Measurements from ENCODE around the gene TMEM39A.

Gene TMEM39A

DNA sequence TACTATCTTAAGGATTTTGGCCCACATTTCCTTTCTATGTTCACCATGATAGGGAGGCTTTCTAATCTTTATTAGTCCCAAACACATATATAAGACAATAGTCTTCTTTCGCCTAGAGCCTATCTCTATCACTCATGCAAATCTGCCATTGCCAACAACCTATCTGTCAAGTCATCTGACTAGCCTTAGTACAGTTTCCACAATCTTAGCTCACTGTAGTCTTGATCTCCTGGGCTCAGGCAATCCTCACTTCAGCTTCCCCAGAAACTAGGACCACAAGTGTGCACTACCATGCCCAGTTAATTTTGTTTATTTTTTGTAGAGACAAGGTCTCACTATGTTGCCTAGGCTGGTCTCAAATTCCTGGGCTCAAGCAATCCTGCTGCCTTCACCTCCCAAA lies 6.9 kb downstream of the TMEM39A start:
- no peak overlapping the region for H3K4me3 ChIP-seq (ENCODE audit: low read depth, low read length)
- TF ChIP-seq, protein P1, sequence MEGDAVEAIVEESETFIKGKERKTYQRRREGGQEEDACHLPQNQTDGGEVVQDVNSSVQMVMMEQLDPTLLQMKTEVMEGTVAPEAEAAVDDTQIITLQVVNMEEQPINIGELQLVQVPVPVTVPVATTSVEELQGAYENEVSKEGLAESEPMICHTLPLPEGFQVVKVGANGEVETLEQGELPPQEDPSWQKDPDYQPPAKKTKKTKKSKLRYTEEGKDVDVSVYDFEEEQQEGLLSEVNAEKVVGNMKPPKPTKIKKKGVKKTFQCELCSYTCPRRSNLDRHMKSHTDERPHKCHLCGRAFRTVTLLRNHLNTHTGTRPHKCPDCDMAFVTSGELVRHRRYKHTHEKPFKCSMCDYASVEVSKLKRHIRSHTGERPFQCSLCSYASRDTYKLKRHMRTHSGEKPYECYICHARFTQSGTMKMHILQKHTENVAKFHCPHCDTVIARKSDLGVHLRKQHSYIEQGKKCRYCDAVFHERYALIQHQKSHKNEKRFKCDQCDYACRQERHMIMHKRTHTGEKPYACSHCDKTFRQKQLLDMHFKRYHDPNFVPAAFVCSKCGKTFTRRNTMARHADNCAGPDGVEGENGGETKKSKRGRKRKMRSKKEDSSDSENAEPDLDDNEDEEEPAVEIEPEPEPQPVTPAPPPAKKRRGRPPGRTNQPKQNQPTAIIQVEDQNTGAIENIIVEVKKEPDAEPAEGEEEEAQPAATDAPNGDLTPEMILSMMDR (IDR thresholded peaks at IDR 0.05; ENCODE audit: borderline replicate concordance, insufficient read depth, low read depth, low read length): no peak

DNA sequence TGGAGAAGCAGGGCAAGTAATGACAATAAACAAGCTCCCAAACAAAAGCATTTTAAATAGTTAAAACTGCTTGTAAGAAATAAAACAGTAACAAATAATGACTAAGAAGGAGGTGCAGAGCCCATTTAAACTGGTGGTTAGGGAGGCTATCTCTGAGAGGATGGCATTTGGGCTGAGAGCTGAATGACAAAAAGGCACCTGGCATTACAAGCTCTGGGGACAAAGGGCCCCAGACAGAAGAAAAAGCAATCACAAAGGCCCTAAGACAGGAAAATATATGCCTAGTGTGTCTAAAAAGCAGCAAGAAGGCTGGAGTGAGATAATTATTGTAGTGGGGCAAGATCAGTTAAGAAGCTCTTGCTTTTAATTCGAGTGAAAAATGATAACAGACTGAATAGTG lies 9.6 kb downstream of the TMEM39A start:
- TF ChIP-seq, protein P1 (IDR thresholded peaks at IDR 0.05; ENCODE audit: borderline replicate concordance, insufficient read depth, low read depth, low read length): no peak
- no peak overlapping the region for H3K4me3 ChIP-seq (ENCODE audit: low read depth, low read length)

DNA sequence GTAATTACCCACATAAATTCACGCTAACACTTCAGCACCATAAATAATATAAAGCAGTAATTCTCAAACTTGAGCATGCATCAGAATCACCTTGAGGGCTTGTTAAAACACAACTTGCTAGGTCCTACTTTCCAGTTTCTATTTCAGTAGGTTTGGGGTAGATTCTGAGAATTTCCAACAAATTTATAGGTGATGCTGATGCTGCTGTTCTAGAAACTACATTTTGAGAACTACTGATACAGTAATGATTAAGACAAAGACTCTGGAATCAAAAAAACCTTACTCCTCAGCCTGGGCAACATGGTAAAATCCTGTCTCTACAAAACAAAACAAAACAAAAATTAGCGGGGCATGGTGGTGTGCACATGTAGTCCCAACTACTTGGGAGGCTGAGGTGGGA lies 18.8 kb downstream of the TMEM39A start:
- H3K4me3 ChIP-seq (ENCODE audit: low read depth, low read length): no peak overlapping the region
- TF ChIP-seq, protein P1 (IDR thresholded peaks at IDR 0.05; ENCODE audit: borderline replicate concordance, insufficient read depth, low read depth, low read length): no peak

DNA sequence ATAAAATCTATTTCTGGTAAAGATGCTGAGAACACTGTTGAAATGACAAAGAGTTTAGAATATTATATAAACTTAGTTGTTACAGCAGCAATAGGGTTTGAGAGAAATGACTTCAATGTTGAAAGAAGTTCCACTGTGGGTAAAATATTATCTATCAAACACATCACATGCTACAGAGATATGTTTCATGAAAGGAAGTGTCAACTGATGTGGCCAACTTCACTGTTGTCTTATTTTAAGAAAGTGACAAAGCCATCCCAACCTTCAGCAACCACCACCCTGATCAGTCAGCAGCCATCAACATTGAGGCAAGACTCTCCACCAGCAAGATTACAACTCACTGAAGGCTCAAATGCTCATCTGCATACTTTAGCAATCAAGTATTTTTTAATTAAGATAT lies 20.2 kb downstream of the TMEM39A start:
- H3K4me3 ChIP-seq (ENCODE audit: low read depth, low read length): no peak overlapping the region
- TF ChIP-seq, protein P1 (IDR thresholded peaks at IDR 0.05; ENCODE audit: borderline replicate concordance, insufficient read depth, low read depth, low read length): no peak

DNA sequence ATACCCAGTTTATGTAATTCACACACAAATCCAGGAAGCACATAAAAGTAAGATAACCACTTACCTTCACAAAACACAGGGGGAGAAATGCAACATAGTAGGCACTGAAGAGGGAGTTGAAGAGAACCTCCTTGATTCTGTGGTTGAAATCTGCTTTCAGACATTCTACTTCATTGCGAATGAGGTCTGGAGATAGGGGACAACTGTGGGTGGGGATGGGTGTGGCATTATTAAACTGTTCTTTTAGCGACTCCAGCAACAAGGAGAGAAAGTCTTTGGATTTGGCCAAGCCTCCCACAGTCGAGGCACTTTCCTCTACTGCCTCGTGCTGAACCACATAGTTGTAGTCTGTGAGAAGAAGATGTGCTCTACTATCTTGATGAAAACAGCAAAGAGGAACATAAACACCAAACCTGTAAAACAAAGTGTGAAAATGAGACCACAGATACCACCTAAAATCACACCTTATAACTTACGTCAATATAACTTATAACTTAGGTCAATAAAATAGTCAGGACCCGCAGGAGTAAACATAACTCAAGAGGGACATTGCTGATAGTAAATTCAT lies 25.6 kb downstream of the TMEM39A start:
- no peak overlapping the region for H3K4me3 ChIP-seq (ENCODE audit: low read depth, low read length)
- TF ChIP-seq, protein P1 (IDR thresholded peaks at IDR 0.05; ENCODE audit: borderline replicate concordance, insufficient read depth, low read depth, low read length): no peak

DNA sequence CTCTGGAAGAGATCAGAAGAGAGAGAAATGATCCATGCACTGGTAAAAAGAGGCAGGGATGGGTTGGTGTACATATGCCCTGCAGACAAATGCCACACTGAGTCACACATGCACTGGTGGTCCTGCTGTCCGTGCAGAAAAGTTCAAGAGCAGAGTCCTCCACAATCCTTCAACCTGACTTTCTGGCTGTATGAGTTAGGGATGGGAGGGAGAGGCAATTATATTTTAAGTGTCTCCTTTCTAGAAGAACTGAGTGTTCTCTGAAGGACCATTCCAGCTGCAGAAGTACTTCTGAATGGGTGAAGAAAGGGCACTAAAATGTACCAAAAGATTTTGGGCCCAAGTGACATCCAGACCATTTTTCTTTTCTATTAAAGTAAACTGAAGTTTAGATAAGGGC lies 26.4 kb downstream of the TMEM39A start:
- TF ChIP-seq, protein P1 (IDR thresholded peaks at IDR 0.05; ENCODE audit: borderline replicate concordance, insufficient read depth, low read depth, low read length): no peak
- no peak overlapping the region for H3K4me3 ChIP-seq (ENCODE audit: low read depth, low read length)

DNA sequence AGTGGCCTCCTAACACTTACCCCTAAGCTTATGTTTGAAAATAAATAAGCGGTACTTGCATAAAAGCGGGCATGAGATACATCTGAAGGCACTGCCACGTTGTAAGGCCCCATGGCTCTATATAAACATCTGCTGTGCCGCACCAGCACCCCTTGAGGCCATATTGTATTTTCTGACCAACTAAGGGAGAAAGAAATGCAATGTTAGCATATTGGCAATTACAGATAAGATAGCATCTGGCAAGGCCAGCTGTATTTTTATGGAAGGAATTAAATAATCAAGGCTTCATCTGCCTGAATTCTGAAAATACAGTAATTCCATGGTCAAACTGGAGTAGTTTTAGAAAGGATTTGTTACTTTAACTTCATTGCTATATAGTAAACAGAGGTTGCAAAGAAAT lies 28.7 kb downstream of the TMEM39A start:
- no peak overlapping the region for H3K4me3 ChIP-seq (ENCODE audit: low read depth, low read length)
- TF ChIP-seq, protein P1 (IDR thresholded peaks at IDR 0.05; ENCODE audit: borderline replicate concordance, insufficient read depth, low read depth, low read length): no peak
